Measurements from ENCODE around the gene ACSF3. TPM values are rescaled to one million over a fixed set of nuclear protein-coding genes. Genes with fewer than 3 reads are reported as not detected.

Gene ACSF3
- total RNA-seq, 1 experiment from 2014 or later = 55.2 TPM

DNA sequence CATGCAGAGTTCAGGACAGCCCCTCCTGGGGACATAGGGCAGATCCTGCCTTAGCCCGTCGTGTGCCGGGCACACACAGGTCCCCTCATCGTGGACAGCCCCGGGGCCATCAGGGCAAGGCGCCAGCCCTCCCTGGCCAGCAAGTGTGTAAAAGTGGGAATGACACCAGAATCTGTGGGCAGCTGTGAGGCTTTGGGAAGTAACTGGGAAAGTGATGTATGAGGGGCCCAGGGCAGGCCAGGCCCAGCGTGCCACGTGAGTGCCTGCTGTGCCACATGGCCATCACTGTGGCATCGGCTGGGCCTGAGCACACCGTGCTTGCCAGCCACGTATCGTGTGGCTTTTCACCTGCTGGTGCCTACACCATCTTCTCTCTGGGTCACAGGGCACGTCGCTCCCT is 26.6 kb downstream of the ACSF3 start:
- Mint-ChIP-seq H3K4me1 (ENCODE audit: low read depth, unreplicated experiment) (no peaks in the 10 kb centered on the region), H3K9me3 (ENCODE audit: unreplicated experiment) (no peaks in the 10 kb centered on the region), H3K27ac (ENCODE audit: unreplicated experiment) (no peak overlapping the region), H3K27me3 (ENCODE audit: insufficient read depth, unreplicated experiment) (no peaks in the 10 kb centered on the region), H3K36me3 (ENCODE audit: insufficient read depth, unreplicated experiment) (peaks cover 36% of the 10 kb centered on the region), H3K4me3 (ENCODE audit: unreplicated experiment) (no peak overlapping the region)
- intact Hi-C loops (cut with micrococcal nuclease; ENCODE audit: unreplicated experiment) = no loop called here
- DNase-seq = no peak
- TF ChIP-seq, protein P1, sequence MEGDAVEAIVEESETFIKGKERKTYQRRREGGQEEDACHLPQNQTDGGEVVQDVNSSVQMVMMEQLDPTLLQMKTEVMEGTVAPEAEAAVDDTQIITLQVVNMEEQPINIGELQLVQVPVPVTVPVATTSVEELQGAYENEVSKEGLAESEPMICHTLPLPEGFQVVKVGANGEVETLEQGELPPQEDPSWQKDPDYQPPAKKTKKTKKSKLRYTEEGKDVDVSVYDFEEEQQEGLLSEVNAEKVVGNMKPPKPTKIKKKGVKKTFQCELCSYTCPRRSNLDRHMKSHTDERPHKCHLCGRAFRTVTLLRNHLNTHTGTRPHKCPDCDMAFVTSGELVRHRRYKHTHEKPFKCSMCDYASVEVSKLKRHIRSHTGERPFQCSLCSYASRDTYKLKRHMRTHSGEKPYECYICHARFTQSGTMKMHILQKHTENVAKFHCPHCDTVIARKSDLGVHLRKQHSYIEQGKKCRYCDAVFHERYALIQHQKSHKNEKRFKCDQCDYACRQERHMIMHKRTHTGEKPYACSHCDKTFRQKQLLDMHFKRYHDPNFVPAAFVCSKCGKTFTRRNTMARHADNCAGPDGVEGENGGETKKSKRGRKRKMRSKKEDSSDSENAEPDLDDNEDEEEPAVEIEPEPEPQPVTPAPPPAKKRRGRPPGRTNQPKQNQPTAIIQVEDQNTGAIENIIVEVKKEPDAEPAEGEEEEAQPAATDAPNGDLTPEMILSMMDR (IDR thresholded peaks at IDR 0.05; ENCODE audit: insufficient read depth in 1 of 2, low read depth in 1 of 2, low read length in 1 of 2, severe bottlenecking in 1 of 2, unreplicated experiment in 1 of 2) = no peak
- BruUV-seq (replicated peaks) = no TSS peak
- no peak overlapping the region for H3K4me3 ChIP-seq (ENCODE audit: low read depth, low read length)
- ChIA-PET POLR2A (no interaction called here), CTCF (no interaction called here)
- no peaks in the 10 kb centered on the region for H3K4me1 ChIP-seq
- H3K36me3 ChIP-seq (ENCODE audit: control insufficient read depth, insufficient read depth, low read length) = peaks cover 5% of the 10 kb centered on the region
- no peaks in the 10 kb centered on the region for H3K9me3 ChIP-seq
- H3K27me3 ChIP-seq (replicated peaks; ENCODE audit: control insufficient read depth, insufficient read depth, low read length) = no peaks in the 10 kb centered on the region

GRCh38 chr16:89120921-89121351 is 27.3 kb downstream of the ACSF3 start:
- H3K4me1 ChIP-seq = no peaks in the 10 kb centered on the region
- Mint-ChIP-seq H3K9me3 (ENCODE audit: unreplicated experiment) (peaks cover 6% of the 10 kb centered on the region), H3K36me3 (ENCODE audit: insufficient read depth, unreplicated experiment) (peaks cover 41% of the 10 kb centered on the region), H3K4me1 (ENCODE audit: low read depth, unreplicated experiment) (no peaks in the 10 kb centered on the region), H3K27me3 (ENCODE audit: insufficient read depth, unreplicated experiment) (no peaks in the 10 kb centered on the region), H3K4me3 (ENCODE audit: unreplicated experiment) (no peak overlapping the region), H3K27ac (ENCODE audit: unreplicated experiment) (no peak overlapping the region)
- TF ChIP-seq, protein P1 (IDR thresholded peaks at IDR 0.05; ENCODE audit: insufficient read depth in 1 of 2, low read depth in 1 of 2, low read length in 1 of 2, severe bottlenecking in 1 of 2, unreplicated experiment in 1 of 2) = no peak
- H3K36me3 ChIP-seq (ENCODE audit: control insufficient read depth, insufficient read depth, low read length) = peaks cover 5% of the 10 kb centered on the region
- no peaks in the 10 kb centered on the region for H3K27me3 ChIP-seq (replicated peaks; ENCODE audit: control insufficient read depth, insufficient read depth, low read length)
- H3K9me3 ChIP-seq = no peaks in the 10 kb centered on the region
- intact Hi-C loops (cut with micrococcal nuclease; ENCODE audit: unreplicated experiment) = no loop called here
- ChIA-PET POLR2A (no interaction called here), CTCF (no interaction called here)
- no peak overlapping the region for H3K4me3 ChIP-seq (ENCODE audit: low read depth, low read length)
- no TSS peak for BruUV-seq (replicated peaks)
- DNase-seq = no peak

GRCh38 chr16:89121691-89122321 is 28.2 kb downstream of the ACSF3 start:
- TF ChIP-seq, protein P1 (IDR thresholded peaks at IDR 0.05; ENCODE audit: insufficient read depth in 1 of 2, low read depth in 1 of 2, low read length in 1 of 2, severe bottlenecking in 1 of 2, unreplicated experiment in 1 of 2) = no peak
- ChIA-PET POLR2A (no interaction called here), CTCF (no interaction called here)
- no peaks in the 10 kb centered on the region for H3K27me3 Mint-ChIP-seq (ENCODE audit: insufficient read depth, unreplicated experiment)
- Histone ChIP-seq H3K9me3 (no peaks in the 10 kb centered on the region), H3K4me1 (no peaks in the 10 kb centered on the region), H3K27me3 (replicated peaks; ENCODE audit: control insufficient read depth, insufficient read depth, low read length) (no peaks in the 10 kb centered on the region), H3K36me3 (ENCODE audit: control insufficient read depth, insufficient read depth, low read length) (peaks cover 5% of the 10 kb centered on the region), H3K4me3 (ENCODE audit: low read depth, low read length) (no peak overlapping the region)
- BruUV-seq (replicated peaks) = no TSS peak
- no peak overlapping the region for H3K27ac Mint-ChIP-seq (ENCODE audit: unreplicated experiment)
- no peak for DNase-seq
- no peak overlapping the region for H3K4me3 Mint-ChIP-seq (ENCODE audit: unreplicated experiment)
- H3K9me3 Mint-ChIP-seq (ENCODE audit: unreplicated experiment) = peaks cover 11% of the 10 kb centered on the region
- no peaks in the 10 kb centered on the region for H3K4me1 Mint-ChIP-seq (ENCODE audit: low read depth, unreplicated experiment)
- peaks cover 38% of the 10 kb centered on the region for H3K36me3 Mint-ChIP-seq (ENCODE audit: insufficient read depth, unreplicated experiment)
- intact Hi-C loops (cut with micrococcal nuclease; ENCODE audit: unreplicated experiment) = no loop called here
